GM18870 (cell line): ENCODE measurements around the gene PLCH1.
"Not testable (repeated sequence)": the region's sequence is repeated elsewhere in the genome, so short reads cannot be mapped to it uniquely, and the experiment has no call there.

Experiments
- ATAC-seq: cut with Tn5 transposase; IDR thresholded peaks from one replicate; pipeline ENCODE4 v1.9.1; 2021; ENCODE audit warnings: moderate library complexity; ENCODE audit not compliant: unreplicated experiment

PLCH1 gene

GRCh38 chr3:155647206-155647605 lies 97.7 kb downstream of the PLCH1 start:
- no peak for ATAC-seq

GRCh38 chr3:155646669-155647068 lies 98.2 kb downstream of the PLCH1 start:
- ATAC-seq: no peak

- ATAC-seq: no peak
These were observed 98.7 kb downstream of the PLCH1 start for GRCh38 chr3:155646128-155646527.

DNA sequence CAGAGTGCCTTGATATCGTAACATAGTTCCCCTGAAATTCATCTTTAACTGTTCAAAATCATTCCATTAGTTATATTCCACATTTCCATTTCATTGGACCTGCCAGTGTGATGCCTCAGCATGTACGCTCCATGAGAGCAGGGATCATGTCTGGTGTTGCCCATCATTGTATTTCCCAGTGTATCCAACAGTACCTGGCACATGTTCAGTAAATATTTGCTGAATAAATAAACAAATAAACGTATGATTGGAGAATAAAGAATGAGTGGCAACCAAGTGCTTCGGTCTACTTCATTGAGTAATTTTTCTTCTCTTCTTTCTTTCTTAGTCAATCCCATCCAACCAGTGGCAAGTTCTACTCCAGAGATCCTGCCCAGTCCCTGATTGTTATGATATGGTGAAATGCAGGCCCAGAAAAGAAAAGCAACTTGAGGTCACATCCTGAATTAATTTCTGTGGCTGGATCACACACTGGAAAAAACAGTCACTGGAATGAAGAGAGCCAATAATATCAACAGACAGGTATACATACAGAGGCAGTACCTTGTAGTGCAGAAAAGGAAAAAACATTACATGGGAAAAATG lies 101.2 kb downstream of the PLCH1 start:
- no peak for ATAC-seq

- ATAC-seq: no peak
These were observed 102.9 kb downstream of the PLCH1 start for GRCh38 chr3:155641956-155642355.

DNA sequence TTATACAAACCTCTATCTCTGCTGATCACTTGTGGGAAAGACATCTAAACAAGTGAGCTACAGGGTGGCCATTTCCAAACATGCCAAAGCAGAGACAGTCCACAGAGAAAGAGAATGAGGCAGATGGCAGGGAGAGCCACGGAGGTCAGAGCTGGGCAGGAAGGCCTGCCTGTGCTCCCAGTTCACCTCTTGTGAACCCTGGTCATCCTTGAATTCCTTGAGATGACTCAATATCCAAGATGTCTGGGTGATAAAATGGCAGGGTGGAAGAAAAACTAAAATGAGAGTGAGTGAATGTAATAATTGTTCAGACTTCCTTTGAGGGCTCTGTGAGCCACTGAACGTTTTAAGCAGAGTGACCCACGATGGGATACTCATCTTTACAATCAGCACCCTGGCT lies 104.8 kb downstream of the PLCH1 start:
- ATAC-seq: no peak

DNA sequence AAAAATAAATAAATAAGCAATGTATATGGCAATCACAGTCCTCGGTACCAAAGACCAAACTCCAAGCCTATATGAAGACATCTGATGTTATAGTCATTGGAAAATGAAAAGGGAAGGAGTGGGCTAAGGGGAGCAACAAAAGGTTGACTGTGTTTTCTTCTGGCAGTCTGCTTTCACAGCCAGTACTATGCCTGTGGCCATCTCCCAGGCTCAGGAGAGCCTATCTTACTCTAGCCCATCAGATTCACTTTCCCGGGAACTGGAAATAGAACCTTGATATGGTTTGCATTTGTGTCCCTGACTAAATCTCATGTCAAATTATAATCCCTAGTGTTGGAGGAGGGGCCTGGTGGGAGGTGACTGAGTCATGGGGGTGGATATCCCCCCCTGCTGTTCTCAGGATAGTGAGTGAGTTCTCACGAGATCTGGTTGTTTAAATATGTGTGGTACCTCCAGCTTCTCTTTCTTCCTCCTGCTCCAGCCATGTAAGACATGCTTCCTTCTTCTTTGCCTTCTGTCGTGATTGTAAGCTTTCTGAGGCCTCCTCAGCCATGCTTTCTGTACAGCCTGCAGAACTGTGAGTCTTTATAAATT lies 105.3 kb downstream of the PLCH1 start:
- ATAC-seq: no peak

DNA sequence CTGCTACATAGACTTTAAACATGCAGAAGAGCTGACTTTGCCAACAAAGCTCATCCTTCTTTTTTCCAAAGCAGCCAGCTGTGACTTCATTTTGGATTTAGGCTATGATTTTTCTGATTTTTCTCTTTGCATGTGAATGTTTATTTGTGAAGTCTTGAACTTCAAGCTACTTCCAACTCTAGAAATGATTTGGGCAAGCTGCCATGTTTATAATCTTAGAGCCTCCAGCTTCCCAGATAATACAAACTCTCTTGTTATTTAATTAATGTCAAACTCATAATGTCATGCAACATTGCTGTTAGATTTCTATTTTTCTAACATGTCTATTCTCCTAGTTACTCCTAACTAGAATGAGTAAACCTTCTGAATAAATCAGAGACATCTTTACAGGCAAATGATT lies 106.4 kb downstream of the PLCH1 start:
- not testable (repeated sequence) for ATAC-seq

DNA sequence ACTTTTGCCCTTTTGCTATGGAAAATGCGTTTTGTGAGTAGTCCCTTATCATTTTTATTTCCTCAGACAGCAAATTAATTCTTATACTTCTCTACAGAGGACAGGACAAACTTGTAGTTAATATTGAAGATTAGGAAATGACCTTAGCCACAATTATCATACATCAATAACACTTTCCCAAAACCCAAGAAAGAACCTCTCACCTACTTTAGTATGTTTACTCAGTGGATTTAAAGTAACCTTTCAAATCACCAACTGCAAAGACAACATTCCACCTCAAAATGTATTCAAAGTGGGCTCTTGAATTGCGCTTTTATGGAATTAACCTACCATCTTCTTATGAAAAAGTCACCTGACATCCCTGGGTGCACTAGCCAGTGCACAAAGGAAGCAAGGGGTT lies 107.3 kb downstream of the PLCH1 start:
- no peak for ATAC-seq

DNA sequence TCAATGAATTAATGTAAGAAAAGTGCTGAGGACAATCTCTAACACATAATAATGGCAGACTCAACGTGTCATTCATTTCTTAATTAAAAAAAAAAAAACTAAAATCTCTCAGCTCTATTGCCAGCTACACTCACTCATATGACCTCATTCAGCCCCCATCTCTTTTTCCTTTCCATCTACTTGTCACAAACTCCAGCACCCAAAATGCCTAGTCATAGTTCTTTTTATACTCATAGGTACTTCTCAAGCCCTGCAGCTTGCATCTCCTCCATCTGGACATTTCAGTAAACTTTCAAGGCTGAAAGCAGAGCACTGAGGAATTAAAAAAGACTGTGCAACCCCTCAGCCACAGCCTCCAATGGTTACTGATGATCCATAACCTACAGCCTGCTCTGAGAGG lies 109.8 kb downstream of the PLCH1 start:
- ATAC-seq: no peak

DNA sequence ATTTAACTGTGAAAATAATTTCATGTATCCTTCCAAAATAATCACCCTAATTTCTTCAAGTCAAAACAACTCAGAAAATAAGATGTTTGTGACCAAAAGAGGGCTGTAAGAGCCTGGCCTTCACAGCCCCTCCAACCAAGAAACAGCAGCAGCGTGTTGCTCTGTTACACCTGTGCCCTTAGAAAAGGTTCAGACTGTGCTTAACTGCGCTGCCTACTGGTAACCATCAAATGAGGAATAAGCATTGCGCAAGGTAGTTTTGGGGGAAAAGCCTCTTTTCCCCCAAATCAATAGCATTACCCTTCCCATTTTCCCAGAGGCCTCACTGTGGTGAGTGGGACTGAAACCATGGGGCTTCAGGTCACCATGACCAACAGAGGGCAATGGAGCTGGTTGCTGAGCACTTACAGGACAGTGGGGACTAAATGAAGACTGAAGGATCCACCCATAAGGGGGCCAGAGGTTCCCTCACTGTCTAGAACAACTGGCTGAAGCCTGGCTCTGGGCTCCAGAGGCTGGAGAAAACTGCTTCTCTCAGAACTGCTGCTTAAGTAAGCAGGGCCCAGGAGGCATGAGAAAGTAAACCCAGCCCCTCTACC lies 110.7 kb downstream of the PLCH1 start:
- no peak for ATAC-seq

- no peak for ATAC-seq
These were observed 113.4 kb downstream of the PLCH1 start for GRCh38 chr3:155631323-155632019.

GRCh38 chr3:155629556-155629955 lies 115.3 kb downstream of the PLCH1 start:
- no peak for ATAC-seq

- ATAC-seq: no peak
These were observed 115.8 kb downstream of the PLCH1 start for GRCh38 chr3:155629056-155629455.

- ATAC-seq: not testable (repeated sequence)
These were observed 122.2 kb downstream of the PLCH1 start for GRCh38 chr3:155622647-155623046.

DNA sequence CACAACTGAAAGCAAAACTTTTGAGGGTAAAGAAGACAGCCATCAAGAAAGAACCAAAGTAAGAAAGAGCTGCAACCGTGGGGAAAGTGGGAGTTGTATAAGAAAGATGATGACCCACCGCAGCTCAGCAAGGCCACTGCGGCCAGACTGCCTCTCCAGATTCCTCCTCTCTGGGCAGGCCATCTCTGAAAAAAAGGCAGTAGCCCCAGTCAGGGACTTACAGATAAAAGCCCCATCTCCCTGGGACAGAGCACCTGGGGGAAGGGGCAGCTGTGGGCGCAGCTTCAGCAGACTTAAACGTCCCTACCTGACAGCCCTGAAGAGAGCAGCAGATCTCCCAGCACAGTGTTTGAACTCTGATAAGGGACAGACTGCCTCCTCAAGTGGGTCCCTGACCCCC lies 124.3 kb downstream of the PLCH1 start:
- not testable (repeated sequence) for ATAC-seq

DNA sequence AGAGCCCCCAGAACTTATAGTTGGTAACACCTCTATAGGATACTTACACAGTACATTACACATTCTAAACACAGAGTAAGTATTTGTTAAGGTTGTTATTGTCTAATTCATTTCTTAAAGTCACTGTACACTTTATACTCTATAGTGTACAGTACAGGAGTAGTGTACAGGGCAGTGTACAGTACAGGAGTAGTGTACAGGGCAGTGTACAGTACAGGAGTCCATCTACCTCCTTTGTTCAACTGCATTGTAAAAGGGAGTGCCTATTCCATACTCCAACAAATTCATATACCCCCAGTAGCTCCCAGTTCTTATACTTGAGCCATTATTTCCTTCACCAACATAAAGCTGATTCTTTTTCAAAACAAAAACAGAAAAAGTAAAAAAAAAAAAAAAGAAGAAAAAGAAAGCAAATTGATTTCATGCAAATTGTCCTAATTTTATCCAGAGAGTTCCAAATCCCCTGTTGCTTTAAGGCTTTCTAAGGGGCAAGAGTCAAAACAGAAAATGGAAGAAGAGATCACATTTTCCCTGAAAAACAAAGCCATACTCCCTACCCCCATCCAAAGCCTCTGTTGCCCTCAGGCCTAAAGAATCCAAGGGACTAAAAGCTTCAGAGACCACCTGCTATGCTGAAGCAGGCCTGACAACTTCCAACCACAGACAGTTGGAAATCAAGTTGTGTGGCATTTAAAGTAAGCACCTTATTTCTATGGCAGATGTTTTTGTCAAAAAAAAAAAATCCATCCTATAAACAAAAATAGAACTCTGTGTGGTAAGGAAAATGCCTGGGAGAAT lies 125.6 kb downstream of the PLCH1 start:
- no peak for ATAC-seq

- ATAC-seq: no peak
These were observed 126.3 kb downstream of the PLCH1 start for GRCh38 chr3:155618543-155618942.

- ATAC-seq: no peak
These were observed 127.4 kb downstream of the PLCH1 start for GRCh38 chr3:155617346-155617925.

- ATAC-seq: not testable (repeated sequence)
These were observed 129.7 kb downstream of the PLCH1 start for GRCh38 chr3:155615141-155615540.

- ATAC-seq: not testable (repeated sequence)
These were observed 130.5 kb downstream of the PLCH1 start for GRCh38 chr3:155614410-155614809.
